ENCODE data around the gene KCNIP4.

The KCNIP4 gene

DNA sequence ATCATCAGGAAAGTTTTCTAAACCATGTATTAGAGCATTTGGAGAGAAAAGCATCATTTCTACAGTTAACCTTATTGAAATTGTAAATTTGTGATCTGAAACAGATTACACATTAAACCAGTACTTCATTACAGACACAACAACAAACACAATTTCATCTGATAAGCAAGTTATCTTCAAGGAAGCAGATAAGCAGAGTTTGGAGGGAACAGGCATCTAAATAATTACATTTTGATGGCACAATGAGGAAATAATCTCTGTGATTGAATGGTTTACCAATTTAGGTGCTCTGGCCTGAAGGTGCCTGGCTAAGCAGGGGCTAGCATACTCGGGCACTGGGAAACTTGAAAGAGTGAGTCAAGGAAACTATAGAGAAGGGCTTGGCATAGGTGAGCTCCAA, 628.5 kb downstream of the KCNIP4 start:
- TF ChIP-seq, protein P1, sequence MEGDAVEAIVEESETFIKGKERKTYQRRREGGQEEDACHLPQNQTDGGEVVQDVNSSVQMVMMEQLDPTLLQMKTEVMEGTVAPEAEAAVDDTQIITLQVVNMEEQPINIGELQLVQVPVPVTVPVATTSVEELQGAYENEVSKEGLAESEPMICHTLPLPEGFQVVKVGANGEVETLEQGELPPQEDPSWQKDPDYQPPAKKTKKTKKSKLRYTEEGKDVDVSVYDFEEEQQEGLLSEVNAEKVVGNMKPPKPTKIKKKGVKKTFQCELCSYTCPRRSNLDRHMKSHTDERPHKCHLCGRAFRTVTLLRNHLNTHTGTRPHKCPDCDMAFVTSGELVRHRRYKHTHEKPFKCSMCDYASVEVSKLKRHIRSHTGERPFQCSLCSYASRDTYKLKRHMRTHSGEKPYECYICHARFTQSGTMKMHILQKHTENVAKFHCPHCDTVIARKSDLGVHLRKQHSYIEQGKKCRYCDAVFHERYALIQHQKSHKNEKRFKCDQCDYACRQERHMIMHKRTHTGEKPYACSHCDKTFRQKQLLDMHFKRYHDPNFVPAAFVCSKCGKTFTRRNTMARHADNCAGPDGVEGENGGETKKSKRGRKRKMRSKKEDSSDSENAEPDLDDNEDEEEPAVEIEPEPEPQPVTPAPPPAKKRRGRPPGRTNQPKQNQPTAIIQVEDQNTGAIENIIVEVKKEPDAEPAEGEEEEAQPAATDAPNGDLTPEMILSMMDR (IDR thresholded peaks at IDR 0.05; ENCODE audit: low read depth, low read length, missing control alignments) = no peak
- no peak for DNase-seq (ENCODE audit: low read depth)
- H3K4me3 ChIP-seq (ENCODE audit: low read depth, low read length) = no peak overlapping the region

DNA sequence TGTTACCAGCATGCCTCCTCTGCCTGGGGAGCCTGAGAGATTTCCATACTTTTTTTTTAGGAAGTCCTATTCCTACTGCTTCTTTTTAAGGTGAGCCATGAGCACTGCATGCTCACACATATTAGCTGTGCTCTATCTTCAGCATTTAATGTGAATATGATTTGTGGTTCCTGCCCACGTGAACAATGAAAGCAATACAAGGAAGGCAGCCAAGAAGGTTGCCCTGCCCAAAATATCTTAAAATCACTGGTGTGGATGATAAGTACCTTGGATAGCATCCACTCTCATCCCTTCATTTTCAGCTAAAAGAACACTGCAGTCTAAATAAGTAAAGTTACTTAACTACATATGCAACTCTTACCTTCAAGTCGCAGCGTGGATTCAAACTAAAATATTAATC, 640.9 kb downstream of the KCNIP4 start:
- TF ChIP-seq, protein P1 (IDR thresholded peaks at IDR 0.05; ENCODE audit: low read depth, low read length, missing control alignments) = no peak
- no peak for DNase-seq (ENCODE audit: low read depth)
- H3K4me3 ChIP-seq (ENCODE audit: low read depth, low read length) = no peak overlapping the region

DNA sequence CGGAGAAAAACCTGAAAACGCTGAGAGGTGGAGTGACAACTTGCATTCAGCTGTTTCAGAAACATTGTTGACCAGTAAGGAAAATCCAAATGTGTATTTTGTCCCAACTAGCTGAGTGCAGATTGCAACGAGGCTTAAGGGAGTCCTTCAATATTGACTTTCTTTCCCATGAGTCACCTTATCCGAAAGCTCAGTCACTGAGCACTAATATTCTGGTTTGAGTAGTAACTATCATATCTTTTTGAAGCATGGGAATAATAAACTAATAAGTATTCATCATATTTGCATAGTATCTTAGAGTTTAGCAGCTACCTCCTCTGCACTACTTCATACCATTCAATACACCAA, 644.1 kb downstream of the KCNIP4 start:
- TF ChIP-seq, protein P1 (IDR thresholded peaks at IDR 0.05; ENCODE audit: low read depth, low read length, missing control alignments) = no peak
- no peak for DNase-seq (ENCODE audit: low read depth)
- no peak overlapping the region for H3K4me3 ChIP-seq (ENCODE audit: low read depth, low read length)

DNA sequence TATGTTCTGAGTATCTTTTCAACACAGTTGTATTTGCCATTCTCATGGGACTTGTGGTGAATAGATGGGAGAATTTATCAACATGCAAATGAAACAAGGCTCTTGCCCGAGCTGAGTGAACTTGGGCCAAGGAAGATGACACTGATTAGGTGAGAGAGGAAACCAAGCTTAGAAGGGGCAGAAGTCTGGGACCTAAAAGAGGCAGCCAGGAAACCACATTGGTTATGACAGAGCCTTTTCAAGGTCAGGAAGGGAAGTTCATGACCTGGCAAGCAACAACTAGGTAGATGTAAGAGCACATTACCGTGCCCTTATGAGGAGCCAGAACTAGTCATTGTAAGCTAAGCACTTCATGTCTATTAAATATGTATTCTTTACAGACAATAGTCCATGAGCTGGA, 658.0 kb downstream of the KCNIP4 start:
- H3K4me3 ChIP-seq (ENCODE audit: low read depth, low read length) = no peak overlapping the region
- no peak for DNase-seq (ENCODE audit: low read depth)

DNA sequence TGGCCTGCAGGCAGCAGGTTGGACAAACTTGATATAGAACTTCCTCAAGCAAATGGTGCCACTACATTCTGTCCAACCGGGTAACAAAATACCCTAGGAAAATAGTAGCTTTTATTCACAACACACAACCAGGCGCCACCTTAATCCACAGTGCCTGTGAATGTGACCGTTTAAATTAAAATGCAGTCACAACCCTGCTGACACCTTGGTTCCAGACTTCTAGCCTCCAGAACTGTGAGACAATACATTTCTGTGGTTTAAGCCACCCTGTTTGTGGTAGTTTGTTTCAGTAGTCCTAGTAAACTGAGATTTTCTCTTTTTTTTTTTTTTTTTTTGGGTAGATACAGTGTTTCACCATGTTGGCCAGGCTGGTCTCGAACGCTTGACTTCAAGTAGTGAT, 672.5 kb downstream of the KCNIP4 start:
- TF ChIP-seq, protein P1 (IDR thresholded peaks at IDR 0.05; ENCODE audit: low read depth, low read length, missing control alignments) = no peak

More for the DNA sequence above, 658.0 kb downstream of the KCNIP4 start:
- TF ChIP-seq, protein P1 (IDR thresholded peaks at IDR 0.05; ENCODE audit: low read depth, low read length, missing control alignments) = no peak

DNA sequence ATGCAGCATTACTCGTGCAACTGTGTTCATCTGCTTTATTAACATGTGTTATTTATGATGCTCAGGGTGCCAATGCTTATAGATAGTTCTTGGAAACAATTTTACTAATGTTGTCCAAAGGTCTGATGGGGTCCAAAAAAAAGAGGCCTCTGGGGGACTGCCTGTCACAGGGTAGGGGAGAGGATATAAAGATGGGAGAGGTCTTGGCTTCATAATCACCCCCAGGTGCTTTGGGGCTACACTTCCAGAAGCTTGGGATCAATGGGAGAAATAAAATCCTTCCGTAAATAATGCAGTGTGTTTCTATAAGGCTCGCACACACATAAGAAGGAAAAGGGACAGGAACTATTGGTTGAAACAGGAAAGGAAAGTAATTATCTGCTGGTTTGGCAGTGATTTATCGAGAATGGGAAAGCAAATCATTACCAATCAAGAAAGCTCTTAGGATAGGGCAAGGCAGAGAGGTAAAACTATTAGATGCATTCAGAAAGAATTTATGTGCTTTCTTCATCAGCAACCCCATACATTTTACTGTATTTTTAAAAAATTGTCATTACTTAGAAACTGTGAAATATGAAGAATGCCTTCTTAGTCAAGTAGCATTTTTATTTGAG, 677.0 kb downstream of the KCNIP4 start:
- no peak overlapping the region for H3K4me3 ChIP-seq (ENCODE audit: low read depth, low read length)
- TF ChIP-seq, protein P1 (IDR thresholded peaks at IDR 0.05; ENCODE audit: low read depth, low read length, missing control alignments) = no peak
- DNase-seq (ENCODE audit: low read depth) = no peak

More for the DNA sequence above, 672.5 kb downstream of the KCNIP4 start:
- DNase-seq (ENCODE audit: low read depth) = no peak
- no peak overlapping the region for H3K4me3 ChIP-seq (ENCODE audit: low read depth, low read length)

DNA sequence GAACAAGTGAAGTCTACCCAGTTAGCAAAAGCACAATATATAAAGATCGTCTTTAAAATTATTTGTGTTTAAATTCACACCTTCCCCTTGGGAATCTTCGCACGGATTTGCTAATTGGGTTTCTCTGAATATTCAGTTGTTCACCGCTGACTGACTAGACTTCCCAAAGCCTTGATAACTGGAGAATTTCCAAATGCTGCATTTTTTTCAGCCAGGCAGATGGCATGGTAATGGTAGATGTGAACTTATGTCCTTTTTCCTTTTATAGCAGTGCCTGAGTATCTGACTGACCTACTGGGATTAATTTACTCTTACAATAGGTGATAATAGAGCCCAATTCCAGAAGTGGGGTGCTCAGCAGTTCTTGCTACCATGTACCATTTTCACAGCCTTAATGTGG, 700.2 kb downstream of the KCNIP4 start:
- DNase-seq (ENCODE audit: low read depth) = no peak
- TF ChIP-seq, protein P1 (IDR thresholded peaks at IDR 0.05; ENCODE audit: low read depth, low read length, missing control alignments) = no peak
- H3K4me3 ChIP-seq (ENCODE audit: low read depth, low read length) = no peak overlapping the region
